Thyroid gland (tissue), 4 donors: Measurements from ENCODE around the gene EHBP1L1.
A peak's percentile ranks its signal among the peaks of the same experiment; 100 is the strongest.

Experiments used
- CTCF ChIP-seq, 6 experiments: fragments of 200-600 bp in 3 of 6; fragments of 450-650 bp in 3 of 6; sonication (generic) in 3 of 6; IDR thresholded peaks; one replicate each; pipeline ENCODE4 v1.5.1; 2016 to 2019; ENCODE audit warnings: antibody characterized with exemption in 6 of 6, mild to moderate bottlenecking in 2 of 6, inconsistent platforms in 1 of 6, moderate library complexity in 1 of 6
- POLR2A ChIP-seq, 2 donors: fragments of 450-650 bp; IDR thresholded peaks; one replicate each; pipeline ENCODE4 v1.6.1; 2017; ENCODE audit warnings: antibody characterized with exemption in 2 of 2, mild to moderate bottlenecking in 2 of 2, moderate library complexity in 1 of 2

- TF ChIP-seq CTCF (IDR thresholded peaks at IDR 0.05) (peak in 4 of 6 experiments; percentile 23 to 39 (median 35)), POLR2A (IDR thresholded peaks at IDR 0.05) (peak in 1 of 2 donors; percentile 52)
Observed at GRCh38 chr11:65637794-65638419, 62.1 kb downstream of the EHBP1L1 start, which contains the start of gene SIPA1.
